Mesenchymal stem cell (in vitro differentiated cells and primary cell): ENCODE measurements around the gene SEZ6L2.
A peak's percentile ranks its signal among the peaks of the same experiment; 100 is the strongest.

Experiments
- DNase-seq: peaks from one replicate; pipeline ENCODE4 v3.0.0-alpha.2; 2013
- H2AFZ ChIP-seq: one replicate; pipeline ENCODE4 v1.6.1; 2013; ENCODE audit warnings: low read depth, mild to moderate bottlenecking, control low read depth, inconsistent platforms, low read length, moderate library complexity
- H2AK5ac ChIP-seq: 2 replicates; pipeline ENCODE4 v1.6.1; 2013; ENCODE audit warnings: low read length, moderate library complexity, mild to moderate bottlenecking, inconsistent platforms; ENCODE audit not compliant: severe bottlenecking
- H2BK120ac ChIP-seq: one replicate; pipeline ENCODE4 v1.6.1; 2013; ENCODE audit warnings: low read depth, mild to moderate bottlenecking, inconsistent platforms, low read length, moderate library complexity
- H2BK12ac ChIP-seq, 2 experiments: one replicate each; pipeline ENCODE4 v1.6.1; 2013; ENCODE audit warnings: inconsistent platforms in 2 of 2, low read length in 2 of 2, mild to moderate bottlenecking in 2 of 2, moderate library complexity in 2 of 2, control low read depth in 1 of 2
- H2BK15ac ChIP-seq: one replicate; pipeline ENCODE4 v1.6.1; 2013; ENCODE audit warnings: mild to moderate bottlenecking, low read depth, inconsistent platforms; ENCODE audit not compliant: poor library complexity, severe bottlenecking
- H2BK5ac ChIP-seq: 2 replicates; pipeline ENCODE4 v1.6.1; 2013; ENCODE audit warnings: low read depth, mild to moderate bottlenecking, low read length, control low read depth, inconsistent platforms; ENCODE audit not compliant: poor library complexity, severe bottlenecking
- H3K14ac ChIP-seq, 2 experiments: one replicate each; pipeline ENCODE4 v1.6.1; 2013; ENCODE audit warnings: inconsistent platforms in 2 of 2, low read length in 2 of 2, control low read depth in 1 of 2, mild to moderate bottlenecking in 1 of 2, moderate library complexity in 1 of 2
- H3K18ac ChIP-seq, 2 experiments: one replicate each; pipeline ENCODE4 v1.6.1; 2013; ENCODE audit warnings: inconsistent platforms in 2 of 2, low read length in 2 of 2, control low read depth in 1 of 2, low read depth in 1 of 2, mild to moderate bottlenecking in 1 of 2
- H3K23ac ChIP-seq, 2 experiments: one replicate each; pipeline ENCODE4 v1.6.1; 2013; ENCODE audit warnings: inconsistent platforms in 2 of 2, low read length in 2 of 2, mild to moderate bottlenecking in 2 of 2, moderate library complexity in 2 of 2, control low read depth in 1 of 2
- H3K27ac ChIP-seq: 2 replicates; pipeline ENCODE4 v1.5.1; 2013; ENCODE audit warnings: mild to moderate bottlenecking, moderate library complexity, low read length, control low read depth, inconsistent platforms; ENCODE audit not compliant: poor library complexity, severe bottlenecking
- H3K27me3 ChIP-seq, 2 experiments: 2 replicates each; pipeline versions ENCODE4 v1.6.1 to v1.7.0; 2013; ENCODE audit warnings: low read length in 2 of 2, mild to moderate bottlenecking in 2 of 2, moderate library complexity in 2 of 2, control low read depth in 1 of 2, inconsistent platforms in 1 of 2; ENCODE audit not compliant: control insufficient read depth in 1 of 2, insufficient read depth in 1 of 2
- H3K36me3 ChIP-seq, 2 experiments: 2 replicates each; pipeline versions ENCODE4 v1.6.1 to v1.7.0; 2013; ENCODE audit warnings: low read length in 2 of 2, control low read depth in 1 of 2, inconsistent platforms in 1 of 2, low read depth in 1 of 2, mild to moderate bottlenecking in 1 of 2; ENCODE audit not compliant: insufficient read depth in 2 of 2, control insufficient read depth in 1 of 2
- H3K4ac ChIP-seq, 2 experiments: one replicate each; pipeline ENCODE4 v1.6.1; 2013; ENCODE audit warnings: inconsistent platforms in 2 of 2, low read length in 2 of 2, mild to moderate bottlenecking in 2 of 2, moderate library complexity in 2 of 2, control low read depth in 1 of 2, low read depth in 1 of 2
- H3K4me1 ChIP-seq: 2 replicates; pipeline ENCODE4 v1.6.1; 2013; ENCODE audit warnings: low read depth, low read length, control low read depth; ENCODE audit not compliant: control insufficient read depth, insufficient read depth
- H3K4me2 ChIP-seq: 2 replicates; pipeline ENCODE4 v1.6.1; 2013; ENCODE audit warnings: low read length, mild to moderate bottlenecking, inconsistent platforms; ENCODE audit not compliant: poor library complexity, severe bottlenecking
- H3K4me3 ChIP-seq, 2 experiments: 2 replicates each; pipeline versions ENCODE4 v1.5.1 to v1.7.0; 2013; ENCODE audit warnings: low read length in 2 of 2, mild to moderate bottlenecking in 2 of 2, control low read depth in 1 of 2, low read depth in 1 of 2; ENCODE audit not compliant: insufficient read depth in 1 of 2
- H3K79me1 ChIP-seq: replicated peaks from 2 replicates; pipeline ENCODE4 v1.6.1; 2013; ENCODE audit warnings: mild to moderate bottlenecking, control low read depth, low read length, inconsistent platforms; ENCODE audit not compliant: poor library complexity, severe bottlenecking
- H3K9ac ChIP-seq: 2 replicates; pipeline ENCODE4 v1.7.0; 2013; ENCODE audit warnings: mild to moderate bottlenecking, low read length, moderate library complexity
- H3K9me3 ChIP-seq: 2 replicates; pipeline ENCODE4 v1.7.0; 2013; ENCODE audit warnings: mild to moderate bottlenecking, low read length; ENCODE audit not compliant: control insufficient read depth
- H4K8ac ChIP-seq: one replicate; pipeline ENCODE4 v1.6.1; 2013; ENCODE audit warnings: inconsistent platforms, mild to moderate bottlenecking, low read length, moderate library complexity
- H4K91ac ChIP-seq: one replicate; pipeline ENCODE4 v1.6.1; 2013; ENCODE audit warnings: mild to moderate bottlenecking, low read length, inconsistent platforms
- WGBS: methylation state at CpG from one replicate; pipeline ENCODE4 v1.1.7; 2013; ENCODE audit warnings: mixed read lengths; 5-methylcytosine and 5-hydroxymethylcytosine counted together

Gene SEZ6L2

DNA sequence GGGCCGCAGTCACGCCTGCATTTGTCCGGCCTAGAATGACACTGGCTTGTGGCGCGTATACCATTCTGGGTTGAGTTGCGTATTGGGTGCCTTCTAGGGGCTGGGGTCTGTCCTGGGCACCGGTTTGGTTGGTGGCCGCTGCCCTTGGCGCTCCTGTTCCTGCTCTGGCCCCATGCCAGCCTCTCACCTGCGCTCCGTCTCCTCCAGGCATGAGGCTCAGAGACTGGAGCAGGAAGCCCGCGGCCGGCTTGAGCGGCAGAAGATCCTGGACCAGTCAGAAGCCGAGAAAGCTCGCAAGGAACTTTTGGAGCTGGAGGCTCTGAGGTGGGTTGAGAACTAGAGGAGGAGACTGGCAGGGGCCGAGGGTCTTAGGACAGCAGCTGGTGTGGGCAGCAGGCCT is 53.7 kb downstream of the SEZ6L2 start:
- H2BK15ac ChIP-seq, result no peak overlapping the region
- H2BK5ac ChIP-seq, result no peak overlapping the region
- no peaks in the 10 kb centered on the region for H3K27me3 ChIP-seq
- no peak overlapping the region for H3K23ac ChIP-seq
- no peak overlapping the region for H4K8ac ChIP-seq
- no peak overlapping the region for H3K4me2 ChIP-seq
- no peak overlapping the region for H3K14ac ChIP-seq
- WGBS, result 97% methylated on average over 18 of the region's 18 CpGs
- no peak overlapping the region for H2BK12ac ChIP-seq
- H3K9ac ChIP-seq, result peak overlapping the region; percentile 38
- no peak overlapping the region for H3K27ac ChIP-seq
- no peak overlapping the region for H2AK5ac ChIP-seq
- peak overlapping the region in 1 of 2 experiments; percentile 29 for H3K4me3 ChIP-seq
- peaks cover 91 to 92% of the 10 kb centered on the region in 2 experiments for H3K36me3 ChIP-seq
- H3K18ac ChIP-seq, result no peak overlapping the region
- no peak overlapping the region for H2AFZ ChIP-seq
- H3K4me1 ChIP-seq, result peaks cover 1% of the 10 kb centered on the region
- H4K91ac ChIP-seq, result no peak overlapping the region
- DNase-seq, result no peak
- H2BK120ac ChIP-seq, result no peak overlapping the region
- H3K79me1 ChIP-seq, result peaks cover 24% of the 10 kb centered on the region
- no peak overlapping the region for H3K4ac ChIP-seq
- H3K9me3 ChIP-seq, result no peaks in the 10 kb centered on the region

DNA sequence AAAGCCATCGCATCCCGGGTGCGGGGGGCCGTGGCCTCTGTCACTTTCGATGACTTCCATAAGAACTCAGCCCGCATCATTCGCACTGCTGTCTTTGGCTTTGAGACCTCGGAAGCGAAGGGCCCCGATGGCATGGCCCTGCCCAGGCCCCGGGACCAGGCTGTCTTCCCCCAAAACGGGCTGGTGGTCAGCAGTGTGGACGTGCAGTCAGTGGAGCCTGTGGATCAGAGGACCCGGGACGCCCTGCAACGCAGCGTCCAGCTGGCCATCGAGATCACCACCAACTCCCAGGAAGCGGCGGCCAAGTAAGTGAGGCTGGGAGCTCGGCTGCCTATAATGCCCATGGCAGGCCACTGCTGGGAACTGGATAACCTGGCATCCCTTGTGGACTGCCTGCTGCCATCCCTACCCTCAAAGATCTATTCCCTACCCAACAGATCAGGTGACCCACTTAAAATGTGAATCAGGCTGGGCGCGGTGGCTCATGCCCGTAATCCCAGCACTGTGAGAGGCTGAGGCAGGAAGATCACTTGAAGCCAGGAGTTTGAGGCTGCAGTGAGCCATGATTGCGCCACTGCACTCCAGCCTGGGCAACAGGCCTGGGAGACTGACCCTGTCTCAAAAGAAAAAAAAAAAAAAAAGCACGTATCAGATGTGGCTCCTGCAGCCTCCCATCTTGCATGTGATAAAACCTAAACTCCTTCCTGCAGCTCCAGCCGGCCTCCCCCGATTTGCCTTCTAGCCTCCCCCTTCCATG is 54.6 kb downstream of the SEZ6L2 start:
- H2BK12ac ChIP-seq, result no peak overlapping the region
- no peak overlapping the region for H2AFZ ChIP-seq
- H3K27me3 ChIP-seq, result no peaks in the 10 kb centered on the region
- peaks cover 91 to 95% of the 10 kb centered on the region in 2 experiments for H3K36me3 ChIP-seq
- no peak for DNase-seq
- H2BK120ac ChIP-seq, result no peak overlapping the region
- H3K4ac ChIP-seq, result no peak overlapping the region
- no peak overlapping the region for H4K91ac ChIP-seq
- H2AK5ac ChIP-seq, result no peak overlapping the region
- H3K4me2 ChIP-seq, result no peak overlapping the region
- no peak overlapping the region for H3K18ac ChIP-seq
- no peak overlapping the region for H2BK15ac ChIP-seq
- H3K9me3 ChIP-seq, result no peaks in the 10 kb centered on the region
- no peak overlapping the region for H3K23ac ChIP-seq
- peaks cover 1% of the 10 kb centered on the region for H3K4me1 ChIP-seq
- peak overlapping the region; percentile 38 for H3K9ac ChIP-seq
- H2BK5ac ChIP-seq, result no peak overlapping the region
- H3K79me1 ChIP-seq, result peaks cover 30% of the 10 kb centered on the region
- H3K27ac ChIP-seq, result no peak overlapping the region
- no peak overlapping the region for H4K8ac ChIP-seq
- peak overlapping the region in 1 of 2 experiments; percentile 29 for H3K4me3 ChIP-seq
- 91% methylated on average over 28 of the region's 28 CpGs for WGBS
- H3K14ac ChIP-seq, result no peak overlapping the region

DNA sequence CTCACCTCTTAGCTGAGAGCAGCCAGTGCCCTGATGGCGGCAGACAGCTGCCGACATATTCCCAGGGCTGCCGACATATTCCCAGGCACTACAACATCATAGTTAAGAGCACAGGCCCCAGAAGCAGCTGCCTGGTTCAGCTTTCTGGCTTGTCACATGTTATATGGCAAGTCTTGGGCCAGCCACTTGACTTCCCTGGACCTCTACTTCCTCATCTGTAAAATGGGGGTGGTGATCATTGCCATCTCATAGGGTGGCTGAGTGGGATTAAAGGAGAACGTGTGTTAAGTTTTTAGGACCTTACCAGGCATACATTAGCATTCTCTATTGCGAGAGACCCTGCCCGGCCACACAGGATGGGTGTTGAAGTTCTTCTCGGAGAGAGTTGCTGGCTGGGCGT is 55.4 kb downstream of the SEZ6L2 start:
- Histone ChIP-seq H3K4me2 (no peak overlapping the region), H3K27me3 (no peaks in the 10 kb centered on the region), H2AFZ (no peak overlapping the region), H2BK5ac (no peak overlapping the region), H4K8ac (no peak overlapping the region), H2BK12ac (no peak overlapping the region), H3K4me1 (peaks cover 1% of the 10 kb centered on the region), H3K4me3 (no peak overlapping the region), H2AK5ac (no peak overlapping the region), H3K14ac (no peak overlapping the region), H3K79me1 (peaks cover 32% of the 10 kb centered on the region), H3K9ac (peak overlapping the region; percentile 27), H3K27ac (no peak overlapping the region), H4K91ac (no peak overlapping the region), H3K36me3 (peaks cover 92% of the 10 kb centered on the region in 2 experiments), H3K9me3 (no peaks in the 10 kb centered on the region), H2BK15ac (no peak overlapping the region), H3K18ac (no peak overlapping the region), H2BK120ac (no peak overlapping the region), H3K4ac (no peak overlapping the region), H3K23ac (no peak overlapping the region)
- 93% methylated on average over 8 of the region's 8 CpGs for WGBS
- no peak for DNase-seq

DNA sequence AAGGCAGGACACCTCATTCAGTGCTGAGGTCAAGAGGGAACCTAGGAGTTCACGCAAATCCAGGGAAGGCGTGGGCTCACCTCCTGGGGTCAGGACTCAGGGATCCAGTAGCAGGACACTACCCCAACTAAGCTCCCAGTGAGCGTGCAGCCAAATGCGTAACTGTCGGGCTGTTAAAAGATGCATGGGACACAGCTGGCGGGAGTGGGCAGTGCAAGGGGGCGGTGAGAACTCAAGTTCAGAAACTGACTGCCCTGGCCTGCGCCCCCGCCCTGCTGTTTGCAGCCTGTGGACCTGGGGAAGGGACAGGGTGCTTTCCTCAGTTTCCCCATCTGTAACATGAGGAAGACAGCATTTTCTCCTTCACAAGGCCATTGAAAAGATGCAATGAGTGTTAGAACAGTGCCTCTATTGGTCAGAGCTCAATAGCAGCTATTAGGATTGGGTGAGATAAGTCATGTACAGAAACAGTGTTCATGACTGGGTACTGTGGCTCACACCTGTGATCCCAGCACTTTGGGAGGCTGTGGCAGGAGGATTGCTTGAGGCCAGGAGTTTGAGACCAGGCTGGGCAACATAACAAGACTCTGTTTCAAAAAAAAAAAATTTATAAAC is 56.5 kb downstream of the SEZ6L2 start:
- no peak overlapping the region for H2BK120ac ChIP-seq
- no peak overlapping the region for H3K9ac ChIP-seq
- H3K14ac ChIP-seq, result no peak overlapping the region
- no peak overlapping the region for H2AFZ ChIP-seq
- no peak overlapping the region for H3K4ac ChIP-seq
- no peak for DNase-seq
- 99% methylated on average over 9 of the region's 9 CpGs for WGBS
- H2BK12ac ChIP-seq, result no peak overlapping the region
- no peak overlapping the region for H3K4me3 ChIP-seq
- H3K27ac ChIP-seq, result no peak overlapping the region
- no peak overlapping the region for H4K91ac ChIP-seq
- no peak overlapping the region for H3K18ac ChIP-seq
- H3K4me2 ChIP-seq, result no peak overlapping the region
- H3K36me3 ChIP-seq, result peaks cover 91 to 94% of the 10 kb centered on the region in 2 experiments
- no peaks in the 10 kb centered on the region for H3K27me3 ChIP-seq
- no peak overlapping the region for H2AK5ac ChIP-seq
- no peak overlapping the region for H4K8ac ChIP-seq
- no peak overlapping the region for H2BK15ac ChIP-seq
- H3K9me3 ChIP-seq, result no peaks in the 10 kb centered on the region
- peaks cover 1% of the 10 kb centered on the region for H3K4me1 ChIP-seq
- no peak overlapping the region for H2BK5ac ChIP-seq
- no peak overlapping the region for H3K23ac ChIP-seq
- H3K79me1 ChIP-seq, result peaks cover 34% of the 10 kb centered on the region
